H9 (cell line): ENCODE data around the gene GUCY2D. TPM values are rescaled to one million over a fixed set of nuclear protein-coding genes. Genes with fewer than 3 reads are reported as not detected.

ENCODE experiments used
- DNase-seq: peaks from one replicate; pipeline ENCODE4 v3.0.0-alpha.2; 2017
- H2AFZ ChIP-seq: one replicate; pipeline ENCODE4 v1.6.1; 2013; ENCODE audit warnings: mild to moderate bottlenecking, low read length, control low read depth, moderate library complexity
- H2AK5ac ChIP-seq: 2 replicates; pipeline ENCODE4 v1.6.1; 2013; ENCODE audit warnings: low read length, control low read depth, mixed read lengths; ENCODE audit not compliant: insufficient read length
- H2BK120ac ChIP-seq: one replicate; pipeline ENCODE4 v1.6.1; 2013; ENCODE audit warnings: low read depth, mild to moderate bottlenecking, low read length, control low read depth, inconsistent platforms; ENCODE audit not compliant: poor library complexity, severe bottlenecking
- H2BK12ac ChIP-seq: 2 replicates; pipeline ENCODE4 v1.6.1; 2013; ENCODE audit warnings: low read length, control low read depth, mixed read lengths, low read depth; ENCODE audit not compliant: insufficient read length
- H2BK15ac ChIP-seq: 2 replicates; pipeline ENCODE4 v1.6.1; 2013; ENCODE audit warnings: low read depth, low read length, control low read depth
- H2BK20ac ChIP-seq: one replicate; pipeline ENCODE4 v1.6.1; 2013; ENCODE audit warnings: low read depth, mild to moderate bottlenecking, low read length, control low read depth, inconsistent platforms; ENCODE audit not compliant: poor library complexity, severe bottlenecking
- H2BK5ac ChIP-seq: 2 replicates; pipeline ENCODE4 v1.6.1; 2013; ENCODE audit warnings: low read length, control low read depth, mixed read lengths; ENCODE audit not compliant: insufficient read length
- H3K14ac ChIP-seq: 2 replicates; pipeline ENCODE4 v1.6.1; 2013; ENCODE audit warnings: low read length, control low read depth; ENCODE audit not compliant: insufficient read depth
- H3K18ac ChIP-seq: 2 replicates; pipeline ENCODE4 v1.6.1; 2013; ENCODE audit warnings: low read depth, mild to moderate bottlenecking, mixed read lengths, low read length, control low read depth; ENCODE audit not compliant: insufficient read length
- H3K23ac ChIP-seq: 2 replicates; pipeline ENCODE4 v1.6.1; 2013; ENCODE audit warnings: low read length, control low read depth, mixed read lengths, low read depth; ENCODE audit not compliant: insufficient read length
- H3K23me2 ChIP-seq: 2 replicates; pipeline ENCODE4 v1.6.1; 2013; ENCODE audit warnings: low read depth, mild to moderate bottlenecking, mixed read lengths, low read length, control low read depth; ENCODE audit not compliant: insufficient read length, poor library complexity, severe bottlenecking
- H3K27ac ChIP-seq: 2 replicates; pipeline ENCODE4 v1.5.1; 2013; ENCODE audit warnings: low read length, control low read depth, mixed read lengths, low read depth; ENCODE audit not compliant: insufficient read length
- H3K27me3 ChIP-seq: 2 replicates; pipeline ENCODE4 v1.6.1; 2013; ENCODE audit warnings: low read length, control low read depth, inconsistent platforms; ENCODE audit not compliant: insufficient read depth
- H3K4ac ChIP-seq: 2 replicates; pipeline ENCODE4 v1.6.1; 2013; ENCODE audit warnings: low read depth, mild to moderate bottlenecking, control low read depth, inconsistent platforms, low read length, moderate library complexity
- H3K4me1 ChIP-seq: 2 replicates; pipeline ENCODE4 v1.6.1; 2013; ENCODE audit warnings: low read length, control low read depth, inconsistent platforms; ENCODE audit not compliant: insufficient read depth
- H3K4me2 ChIP-seq: 2 replicates; pipeline ENCODE4 v1.6.1; 2013; ENCODE audit warnings: low read length, control low read depth, mixed read lengths; ENCODE audit not compliant: insufficient read length, insufficient read depth
- H3K56ac ChIP-seq: 2 replicates; pipeline ENCODE4 v1.6.1; 2013; ENCODE audit warnings: low read depth, mild to moderate bottlenecking, mixed read lengths, low read length, control low read depth; ENCODE audit not compliant: insufficient read length
- H3K79me1 ChIP-seq: 2 replicates; pipeline ENCODE4 v1.6.1; 2013; ENCODE audit warnings: low read depth, mild to moderate bottlenecking, moderate library complexity, low read length, control low read depth, inconsistent platforms; ENCODE audit not compliant: insufficient read depth, poor library complexity, severe bottlenecking
- H3K79me2 ChIP-seq: 2 replicates; pipeline ENCODE4 v1.6.1; 2013; ENCODE audit warnings: low read length, control low read depth, inconsistent platforms; ENCODE audit not compliant: insufficient read depth
- H3K9ac ChIP-seq: 2 replicates; pipeline ENCODE4 v1.6.1; 2013; ENCODE audit warnings: low read length, control low read depth, mixed read lengths; ENCODE audit not compliant: insufficient read length; ENCODE audit errors: extremely low read depth
- H3K9me3 ChIP-seq: one replicate; pipeline ENCODE4 v1.6.1; 2013; ENCODE audit warnings: low read depth, low read length, inconsistent platforms; ENCODE audit not compliant: control insufficient read depth
- H3T11ph ChIP-seq: one replicate; pipeline ENCODE4 v1.6.1; 2013; ENCODE audit warnings: mild to moderate bottlenecking, low read length, control low read depth, inconsistent platforms
- H4K20me1 ChIP-seq: one replicate; pipeline ENCODE4 v1.6.1; 2013; ENCODE audit not compliant: control insufficient read depth, insufficient read length, insufficient read depth
- H4K5ac ChIP-seq: 2 replicates; pipeline ENCODE4 v1.6.1; 2013; ENCODE audit warnings: low read depth, mild to moderate bottlenecking, mixed read lengths, low read length, control low read depth; ENCODE audit not compliant: insufficient read length
- H4K8ac ChIP-seq: replicated peaks from 2 replicates; pipeline ENCODE4 v1.6.1; 2013; ENCODE audit warnings: low read length, control low read depth, mixed read lengths, low read depth; ENCODE audit not compliant: insufficient read length
- H4K91ac ChIP-seq: 2 replicates; pipeline ENCODE4 v1.6.1; 2013; ENCODE audit warnings: low read depth, mild to moderate bottlenecking, moderate library complexity, mixed read lengths, low read length, control low read depth; ENCODE audit not compliant: insufficient read length
- H3K27ac Mint-ChIP-seq, 3 experiments: 2 replicates in 2 of 3; 3 replicates in 1 of 3; pipeline ENCODE4 v1.8.0; 2020 to 2021; ENCODE audit warnings: mixed read lengths in 3 of 3, mild to moderate bottlenecking in 1 of 3, moderate library complexity in 1 of 3
- H3K27me3 Mint-ChIP-seq: 2 replicates; pipeline ENCODE4 v1.8.0; 2021; ENCODE audit warnings: low read depth, mild to moderate bottlenecking, moderate library complexity, mixed read lengths
- H3K36me3 Mint-ChIP-seq, 3 experiments: 2 replicates in 2 of 3; 3 replicates in 1 of 3; pipeline ENCODE4 v1.8.0; 2020 to 2021; ENCODE audit warnings: low read depth in 3 of 3, mixed read lengths in 3 of 3; ENCODE audit not compliant: insufficient read depth in 1 of 3
- H3K4me1 Mint-ChIP-seq, 2 experiments: 2 replicates each; pipeline ENCODE4 v1.8.0; 2020; ENCODE audit warnings: mixed read lengths in 2 of 2
- H3K4me3 Mint-ChIP-seq, 2 experiments: 2 replicates in 1 of 2; 3 replicates in 1 of 2; pipeline ENCODE4 v1.8.0; 2020 to 2021; ENCODE audit warnings: mild to moderate bottlenecking in 2 of 2, mixed read lengths in 2 of 2, moderate library complexity in 1 of 2
- H3K9me3 Mint-ChIP-seq, 2 experiments: 2 replicates in 1 of 2; 3 replicates in 1 of 2; pipeline ENCODE4 v1.8.0; 2020; ENCODE audit warnings: mild to moderate bottlenecking in 2 of 2, mixed read lengths in 2 of 2, moderate library complexity in 1 of 2
- WGBS: extraction: QIAGEN DNeasy Blood & Tissue Kit; methylation state at CpG from one replicate; pipeline ENCODE4 v1.1.7; 2013; ENCODE audit warnings: missing lambda C conversion rate, low lambda C conversion rate, mixed read lengths; ENCODE audit not compliant: insufficient read length; ENCODE audit errors: extremely low coverage; 5-methylcytosine and 5-hydroxymethylcytosine counted together
- total RNA-seq: library from RNA; stranded (reverse); gene quantifications from 2 replicates; pipeline ENCODE4 v1.2.1, GENCODE V29; 2021
- TF ChIP-seq, protein P1 (sequence below): fragments of 200-600 bp; sonication (generic); conservative IDR thresholded peaks from 3 replicates; pipeline ENCODE4 v1.8.0; 2021; ENCODE audit warnings: antibody characterized with exemption, mild to moderate bottlenecking

Gene GUCY2D
- total RNA-seq, 1 experiment from 2014 or later, result 0.15 TPM

DNA sequence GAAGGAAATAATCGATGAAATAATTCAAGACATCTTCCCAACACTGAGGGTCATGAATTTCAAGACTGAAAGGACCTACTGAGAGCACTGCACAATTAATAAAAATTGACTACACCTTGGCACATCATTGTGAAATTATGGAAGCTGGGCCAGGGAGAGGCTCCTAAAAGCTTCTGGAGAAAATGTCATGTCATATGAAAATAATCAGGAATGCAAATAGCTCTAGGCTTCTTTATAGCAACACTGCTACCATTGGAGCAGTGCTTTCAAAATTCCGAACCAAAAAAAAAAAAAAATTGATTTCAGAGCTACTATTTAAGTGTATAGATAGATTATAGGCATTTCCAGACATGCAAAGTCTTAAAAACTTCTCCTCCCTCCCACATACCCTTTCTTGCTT, 30.0 kb downstream of the GUCY2D start:
- no peak overlapping the region for H3K4me2 ChIP-seq

More for the DNA sequence above, 30.0 kb downstream of the GUCY2D start:
- Histone ChIP-seq H3K9me3 (no peaks in the 10 kb centered on the region), H3K27ac (no peak overlapping the region), H3K18ac (no peak overlapping the region), H3K4me1 (no peaks in the 10 kb centered on the region; the same call in 1 of the 2 replicates), H2BK15ac (no peak overlapping the region), H3K27me3 (no peaks in the 10 kb centered on the region), H2BK120ac (no peak overlapping the region), H4K5ac (no peak overlapping the region), H2AFZ (no peak overlapping the region), H3K4ac (no peak overlapping the region), H3K56ac (no peak overlapping the region), H2BK5ac (no peak overlapping the region), H2AK5ac (no peak overlapping the region), H3K23ac (no peak overlapping the region), H3K79me2 (no peaks in the 10 kb centered on the region), H4K20me1 (no peaks in the 10 kb centered on the region), H3K23me2 (no peaks in the 10 kb centered on the region), H2BK20ac (no peak overlapping the region), H3T11ph (no peak overlapping the region), H2BK12ac (no peak overlapping the region), H3K14ac (no peak overlapping the region), H4K8ac (no peak overlapping the region), H4K91ac (no peak overlapping the region), H3K79me1 (no peaks in the 10 kb centered on the region), H3K9ac (no peak overlapping the region)
- DNase-seq, result no peak
- TF ChIP-seq, protein P1, sequence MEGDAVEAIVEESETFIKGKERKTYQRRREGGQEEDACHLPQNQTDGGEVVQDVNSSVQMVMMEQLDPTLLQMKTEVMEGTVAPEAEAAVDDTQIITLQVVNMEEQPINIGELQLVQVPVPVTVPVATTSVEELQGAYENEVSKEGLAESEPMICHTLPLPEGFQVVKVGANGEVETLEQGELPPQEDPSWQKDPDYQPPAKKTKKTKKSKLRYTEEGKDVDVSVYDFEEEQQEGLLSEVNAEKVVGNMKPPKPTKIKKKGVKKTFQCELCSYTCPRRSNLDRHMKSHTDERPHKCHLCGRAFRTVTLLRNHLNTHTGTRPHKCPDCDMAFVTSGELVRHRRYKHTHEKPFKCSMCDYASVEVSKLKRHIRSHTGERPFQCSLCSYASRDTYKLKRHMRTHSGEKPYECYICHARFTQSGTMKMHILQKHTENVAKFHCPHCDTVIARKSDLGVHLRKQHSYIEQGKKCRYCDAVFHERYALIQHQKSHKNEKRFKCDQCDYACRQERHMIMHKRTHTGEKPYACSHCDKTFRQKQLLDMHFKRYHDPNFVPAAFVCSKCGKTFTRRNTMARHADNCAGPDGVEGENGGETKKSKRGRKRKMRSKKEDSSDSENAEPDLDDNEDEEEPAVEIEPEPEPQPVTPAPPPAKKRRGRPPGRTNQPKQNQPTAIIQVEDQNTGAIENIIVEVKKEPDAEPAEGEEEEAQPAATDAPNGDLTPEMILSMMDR, result no peak
- no CpG with 5 or more reads among the region's 2 CpGs for WGBS
- H3K27me3 Mint-ChIP-seq, result peaks cover 13% of the 10 kb centered on the region
- H3K4me3 Mint-ChIP-seq, result no peak overlapping the region
- no peaks in the 10 kb centered on the region for H3K4me1 Mint-ChIP-seq
- H3K9me3 Mint-ChIP-seq, result no peaks in the 10 kb centered on the region; a peak in 1 of 5 replicates
- no peaks in the 10 kb centered on the region for H3K36me3 Mint-ChIP-seq
- H3K27ac Mint-ChIP-seq, result no peak overlapping the region
